M059J (cell line): ENCODE data around the gene RNF168. TPM values are rescaled to one million over a fixed set of nuclear protein-coding genes. Genes with fewer than 3 reads are reported as not detected.
A peak's percentile ranks its signal among the peaks of the same experiment; 100 is the strongest.
"Not testable (repeated sequence)": the region's sequence is repeated elsewhere in the genome, so short reads cannot be mapped to it uniquely, and the experiment has no call there.

Experiments
- DNase-seq: peaks from one replicate; pipeline ENCODE4 v3.0.0-alpha.2; 2012; ENCODE audit warnings: low read depth
- total RNA-seq: library from RNA; depleted of rRNA; stranded (reverse); fragments of >200 nt; shearing (Covaris generic); gene quantifications from 2 replicates; pipeline ENCODE4 v1.2.3, GENCODE V29; 2014

Gene RNF168
- total RNA-seq, 1 experiment from 2014 or later = 22.8 TPM

DNA sequence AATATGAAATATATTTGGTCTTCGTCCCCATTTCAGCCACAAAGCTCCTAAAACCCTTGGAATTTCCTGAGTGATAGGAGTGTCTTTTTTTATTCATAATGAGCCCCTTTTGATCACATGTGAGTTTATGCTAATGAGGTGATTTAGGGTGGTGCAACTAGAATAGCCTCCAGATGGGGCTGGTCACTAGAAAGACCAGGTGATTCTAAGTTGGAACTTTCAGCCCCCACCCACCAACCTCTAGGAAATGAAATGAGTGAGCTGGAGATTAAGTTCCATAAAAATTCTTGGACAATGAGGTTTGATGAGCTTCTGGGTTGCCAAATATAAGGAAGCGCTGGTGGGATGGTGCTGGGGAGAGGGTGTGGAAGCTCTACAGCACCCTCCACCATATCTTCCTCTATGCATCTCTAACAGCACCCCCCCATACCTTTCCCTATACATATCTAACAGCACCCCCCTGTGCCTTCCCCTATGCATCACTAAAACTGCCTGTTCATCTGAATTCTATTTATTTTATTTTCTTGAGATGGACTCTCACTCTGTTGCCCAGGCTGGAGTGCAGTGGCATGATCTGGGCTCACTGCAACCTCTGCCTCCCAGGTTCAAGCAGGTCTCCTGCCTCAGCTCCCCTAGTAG is 13.7 kb upstream of the RNF168 start:
- no peak for DNase-seq

GRCh38 chr3:196514913-196515621 is 11.5 kb upstream of the RNF168 start, which contains the start of gene SMCO1:
Gene SMCO1 (minus strand): TSS chr3:196515346. CDS start chr3:196515209, 137 bp downstream.
- no peak for DNase-seq

DNA sequence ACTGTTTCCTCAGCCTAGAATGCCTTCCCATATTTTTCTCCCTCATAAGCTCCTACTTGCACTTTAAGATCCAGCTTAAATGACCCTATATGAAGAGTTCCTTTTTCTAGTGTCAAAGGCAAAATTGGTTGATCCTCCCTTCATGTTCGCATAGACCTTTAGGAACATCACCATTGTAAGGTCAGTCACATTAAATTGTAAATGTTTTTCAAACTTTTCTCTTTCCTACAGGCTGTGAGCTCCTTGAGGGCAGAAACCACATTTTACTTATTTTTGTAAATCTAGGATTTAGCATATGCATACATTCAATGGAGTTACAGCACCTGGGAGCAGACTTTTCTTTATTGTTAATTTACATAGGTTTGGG is 10.8 kb upstream of the RNF168 start:
- DNase-seq = no peak

DNA sequence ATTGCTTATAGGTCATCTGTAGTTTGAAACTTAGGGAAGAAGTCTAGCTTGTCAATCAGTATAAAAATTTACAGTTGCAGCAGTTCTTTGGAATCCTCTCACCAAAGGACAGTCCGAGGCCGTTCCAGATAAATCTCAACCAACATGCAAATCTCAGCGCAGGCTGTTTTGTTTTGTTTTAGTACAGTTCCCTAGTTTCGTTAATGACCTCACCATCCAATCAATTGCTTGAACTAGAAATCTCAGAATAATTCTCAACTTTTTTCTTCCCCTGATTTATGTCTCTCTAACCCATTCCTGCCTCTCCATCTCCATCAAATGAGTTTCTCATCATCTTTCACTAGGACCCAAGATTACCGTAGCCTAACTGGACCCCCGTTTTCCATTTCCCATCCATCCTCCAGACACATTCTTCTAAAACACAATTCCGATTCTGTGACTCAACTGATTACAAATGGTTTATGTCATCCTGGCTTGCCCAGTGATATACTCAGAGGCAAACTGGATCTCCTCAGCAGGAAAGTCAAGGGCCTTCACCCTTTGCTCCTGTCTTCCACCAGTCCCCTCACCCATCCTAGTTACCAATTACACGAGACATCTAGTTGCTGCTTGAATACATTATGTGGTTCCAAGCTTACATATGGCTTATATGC is 10.3 kb upstream of the RNF168 start:
- DNase-seq = peak; percentile 68

DNA sequence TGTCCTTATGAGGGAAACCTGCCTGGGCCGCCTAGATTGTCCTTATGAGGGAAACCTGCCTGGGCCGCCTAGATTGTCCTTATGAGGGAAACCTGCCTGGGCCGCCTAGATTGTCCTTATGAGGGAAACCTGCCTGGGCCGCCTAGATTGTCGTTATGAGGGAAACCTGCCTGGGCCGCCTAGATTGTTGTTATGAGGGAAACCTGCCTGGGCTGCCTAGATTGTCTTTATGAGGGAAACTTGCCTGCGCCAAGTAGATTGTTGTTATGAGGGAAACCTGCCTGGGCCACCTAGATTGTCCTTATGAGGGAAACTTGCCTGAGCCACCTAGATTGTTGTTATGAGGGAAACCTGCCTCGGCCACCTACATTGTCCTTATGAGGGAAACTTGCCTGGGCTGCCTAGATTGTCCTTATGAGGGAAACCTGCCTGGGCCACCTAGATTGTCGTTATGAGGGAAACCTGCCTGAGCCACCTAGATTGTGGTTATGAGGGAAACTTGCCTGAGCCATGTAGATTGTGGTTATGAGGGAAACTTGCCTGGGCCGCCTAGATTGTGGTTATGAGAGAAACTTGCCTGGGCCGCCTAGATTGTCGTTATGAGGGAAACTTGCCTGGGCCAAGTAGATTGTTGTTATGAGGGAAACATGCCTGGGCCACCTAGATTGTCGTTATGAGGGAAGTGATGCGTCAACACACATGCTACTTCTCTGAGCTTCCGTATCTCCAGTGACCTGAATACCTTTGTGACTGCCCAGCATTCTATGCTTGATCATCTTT is 8.3 kb upstream of the RNF168 start:
- not testable (repeated sequence) for DNase-seq

- DNase-seq = not testable (repeated sequence)
These were observed 7.5 kb upstream of the RNF168 start for GRCh38 chr3:196511108-196511507.

DNA sequence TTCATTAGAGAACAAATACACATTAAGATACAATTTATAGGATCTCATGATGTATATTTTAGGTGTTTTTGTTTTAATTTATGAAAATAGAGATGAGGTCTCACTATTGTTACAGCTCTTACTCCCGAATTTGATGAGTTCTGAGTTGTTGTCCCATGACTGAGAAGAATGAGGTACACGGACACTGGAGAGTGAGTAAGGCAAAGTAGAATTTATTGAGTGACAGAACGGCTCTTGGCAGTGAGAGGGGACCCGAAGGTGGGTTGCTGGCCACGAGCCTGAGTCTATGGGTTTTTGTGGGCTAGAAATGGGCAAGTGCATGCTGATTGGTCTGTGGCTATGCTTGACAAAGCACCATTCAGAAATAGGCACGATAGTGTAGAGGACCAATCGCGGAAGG is 3.1 kb upstream of the RNF168 start:
- no peak for DNase-seq

DNA sequence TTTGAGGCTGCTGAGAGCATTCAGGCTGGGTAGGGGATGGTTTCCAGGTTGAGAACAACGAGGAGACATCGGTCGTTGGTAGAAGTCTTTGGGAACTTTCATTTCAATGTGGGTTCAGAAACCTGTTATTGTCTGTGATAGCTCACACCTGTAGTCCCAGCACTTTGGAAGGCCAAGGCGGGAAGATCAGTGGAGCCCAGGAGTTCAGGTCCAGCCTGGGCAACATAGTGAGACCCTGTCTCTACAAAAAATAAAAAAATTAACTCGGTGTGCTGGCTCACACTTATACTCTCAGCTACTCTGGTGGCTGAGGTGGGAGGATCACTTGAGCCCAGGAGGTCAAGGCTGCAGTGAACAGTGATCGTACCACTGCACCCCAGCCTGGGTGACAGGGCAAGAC is 988 bp upstream of the RNF168 start:
- DNase-seq = no peak

GRCh38 chr3:196504077-196504398 is 470 bp upstream of the RNF168 start:
- DNase-seq = not testable (repeated sequence)

DNA sequence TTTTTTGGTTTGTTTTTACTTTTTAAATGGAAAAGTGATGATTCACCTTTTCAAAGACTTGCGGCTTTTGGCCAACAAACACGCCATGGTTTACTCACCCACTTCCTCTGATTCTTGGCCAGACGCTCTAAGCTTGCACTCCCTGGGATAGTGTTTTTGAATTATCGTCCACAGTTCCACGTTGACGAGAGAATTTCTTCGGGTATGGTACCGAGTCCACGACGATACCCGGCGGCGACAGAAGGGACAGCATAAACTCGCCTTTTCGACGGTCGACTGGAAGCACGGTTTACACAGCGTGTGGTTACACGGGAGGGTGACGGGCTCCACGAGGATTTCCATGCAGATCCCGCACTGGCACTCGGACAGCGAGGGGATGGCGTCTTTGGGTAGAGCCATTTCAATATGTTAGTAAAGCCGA is 783 bp downstream of the RNF168 start:
- DNase-seq = peak; percentile 95

DNA sequence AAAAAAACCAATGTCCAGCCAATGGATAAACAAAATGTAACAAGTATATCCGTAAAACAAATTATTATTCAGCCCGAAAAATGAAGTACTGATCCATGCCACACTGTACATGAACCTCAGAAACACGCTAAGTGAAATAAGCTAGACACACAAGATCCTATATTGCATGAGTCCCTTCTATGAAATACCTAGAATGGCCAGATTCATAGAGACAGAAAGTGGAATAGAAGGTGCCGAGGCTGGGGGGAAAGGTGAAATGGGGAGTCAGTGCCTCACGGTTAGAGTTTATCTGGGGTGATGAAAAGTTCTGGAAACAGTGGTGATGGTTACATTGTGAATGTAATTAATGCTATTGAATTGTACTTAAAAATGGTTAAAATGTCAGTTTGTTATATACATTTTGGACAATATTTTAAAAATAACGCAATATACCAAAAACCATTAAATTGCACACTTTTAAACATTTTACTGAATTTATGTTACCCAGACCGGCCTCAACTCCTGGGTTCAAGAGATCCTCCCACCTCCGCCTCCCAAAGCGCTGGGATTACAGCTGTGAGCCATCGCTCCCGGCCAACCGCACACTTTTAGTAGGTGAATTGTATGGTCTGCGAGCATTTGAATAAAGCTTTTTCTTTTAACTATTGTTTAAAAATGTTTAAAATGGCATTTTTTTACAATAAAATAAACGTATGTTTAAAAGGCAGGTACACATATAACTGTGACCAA is 2.1 kb downstream of the RNF168 start:
- peak; percentile 44 for DNase-seq

DNA sequence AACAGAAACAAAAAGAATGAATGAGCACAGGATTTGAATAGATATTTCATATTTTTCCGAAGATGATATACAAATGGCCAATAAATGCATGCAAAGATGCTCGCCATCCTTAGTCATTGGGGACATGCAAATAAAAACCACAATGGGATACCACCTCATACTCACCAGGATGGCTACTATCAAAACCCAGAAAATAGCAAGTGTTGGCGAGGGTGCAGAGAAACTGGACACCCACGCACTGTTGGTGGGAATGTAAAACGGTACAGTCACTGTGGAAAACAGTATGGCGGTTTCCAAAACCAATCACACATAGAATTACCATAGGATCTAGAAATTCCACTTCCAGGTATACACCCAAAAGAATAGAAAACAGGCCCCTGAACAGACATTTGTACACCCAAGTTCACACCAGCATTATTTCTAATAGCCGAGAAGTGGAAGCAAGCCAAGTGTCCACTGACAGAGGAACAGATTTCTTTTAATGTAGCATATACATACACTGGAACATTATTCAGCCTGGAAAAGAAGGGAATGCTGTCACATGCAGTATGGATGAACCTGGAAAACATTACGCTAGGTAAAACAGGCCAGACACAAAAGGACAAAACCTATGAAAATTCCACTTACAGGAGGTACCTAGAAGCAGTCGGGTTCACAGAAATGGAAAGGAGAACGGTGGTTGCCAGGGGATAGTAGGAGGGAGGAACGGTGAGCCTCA is 3.6 kb downstream of the RNF168 start:
- no peak for DNase-seq

- no peak for DNase-seq
These were observed 4.5 kb downstream of the RNF168 start for GRCh38 chr3:196499061-196499460.

DNA sequence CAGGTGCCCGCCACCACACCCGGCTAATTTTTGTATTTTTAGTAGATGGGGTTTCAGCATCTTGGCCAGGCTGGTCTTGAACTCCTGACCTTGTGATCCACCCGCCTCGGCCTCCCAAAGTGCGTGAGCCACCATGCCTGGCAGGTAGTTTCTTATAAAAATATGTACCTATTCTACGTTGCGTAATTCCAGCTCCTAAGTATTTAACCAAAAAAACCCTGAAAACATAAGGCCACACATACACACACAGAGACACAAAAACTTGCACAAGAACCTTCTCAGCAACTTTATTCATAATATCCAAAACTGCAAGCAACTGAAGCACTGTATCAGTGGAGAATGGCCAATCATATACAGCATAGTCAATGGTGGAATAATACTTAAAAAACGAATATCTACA is 5.3 kb downstream of the RNF168 start:
- no peak for DNase-seq

DNA sequence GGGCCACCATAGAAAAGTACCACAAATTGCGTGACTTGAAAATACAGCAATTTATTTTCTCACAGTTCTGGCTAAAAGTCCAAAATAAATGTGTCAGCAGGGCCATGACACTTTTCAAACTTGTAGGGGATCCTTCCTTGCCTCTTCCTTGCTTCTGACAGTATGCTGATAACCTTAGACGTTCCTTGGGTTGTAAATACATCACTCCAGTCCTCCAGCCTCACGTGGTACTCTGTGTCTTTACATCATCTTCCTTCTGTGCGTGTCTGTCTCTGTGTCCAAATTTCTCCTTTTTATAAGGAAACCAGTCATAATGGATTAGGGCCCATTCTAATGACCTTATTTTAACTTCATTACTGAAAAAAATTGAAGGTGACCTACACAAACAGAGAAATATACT is 7.4 kb downstream of the RNF168 start:
- DNase-seq = no peak

DNA sequence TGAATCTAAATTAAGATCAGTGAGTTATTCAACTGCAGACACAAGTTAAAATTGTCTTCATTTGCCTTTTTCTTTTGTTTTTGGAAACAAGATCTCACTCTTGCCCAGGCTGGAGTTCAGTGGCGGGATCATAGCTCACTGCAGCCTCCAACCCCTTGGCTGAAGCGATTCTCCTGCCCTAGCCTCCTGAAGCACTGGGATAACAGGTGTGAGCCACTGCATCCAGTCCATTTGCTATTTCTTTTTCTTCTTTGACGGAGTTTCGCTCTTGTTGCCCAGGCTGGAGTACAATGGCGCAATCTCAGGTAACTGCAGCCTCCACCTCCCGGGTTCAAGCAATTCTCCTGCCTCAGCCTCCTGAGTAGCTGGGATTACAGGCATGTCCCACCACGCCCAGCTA is 10.3 kb downstream of the RNF168 start:
- DNase-seq = no peak

DNA sequence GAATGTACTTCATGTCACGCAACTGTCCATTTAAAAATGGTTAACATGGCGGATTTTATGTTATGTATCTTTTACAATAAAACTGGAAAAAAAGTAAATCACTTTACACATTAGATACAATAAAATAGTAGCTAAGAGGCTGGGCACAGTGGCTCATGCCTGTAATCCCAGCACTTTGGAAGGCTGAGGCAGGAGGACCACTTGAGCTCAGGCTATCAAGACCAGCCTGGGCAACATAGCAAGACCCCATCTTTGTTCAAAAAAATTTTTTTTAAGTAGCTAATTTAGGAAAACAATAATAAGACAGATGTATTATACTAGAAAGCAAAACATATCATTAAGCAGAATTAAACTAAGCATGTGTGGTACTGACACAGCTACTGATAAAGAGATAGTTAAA is 11.5 kb downstream of the RNF168 start:
- DNase-seq = no peak

DNA sequence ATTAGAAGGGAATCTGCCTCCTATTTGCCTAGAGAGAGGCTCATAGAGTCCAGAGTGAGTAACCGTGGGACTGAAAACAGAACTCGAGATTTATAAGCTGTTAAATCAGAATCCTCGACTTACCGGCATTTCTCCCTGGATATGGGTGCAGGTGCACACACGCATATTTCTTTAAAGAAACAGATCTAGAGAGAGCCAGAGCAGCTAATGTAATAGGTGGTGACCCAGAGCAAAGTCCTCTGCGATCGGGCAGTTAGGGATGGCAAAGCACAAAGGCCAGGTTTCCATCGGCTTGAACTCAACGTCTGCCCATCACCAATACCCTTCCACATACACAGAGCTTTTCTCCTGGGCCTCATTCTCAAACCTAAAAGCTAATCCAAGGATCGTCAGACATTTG is 13.8 kb downstream of the RNF168 start:
- no peak for DNase-seq

DNA sequence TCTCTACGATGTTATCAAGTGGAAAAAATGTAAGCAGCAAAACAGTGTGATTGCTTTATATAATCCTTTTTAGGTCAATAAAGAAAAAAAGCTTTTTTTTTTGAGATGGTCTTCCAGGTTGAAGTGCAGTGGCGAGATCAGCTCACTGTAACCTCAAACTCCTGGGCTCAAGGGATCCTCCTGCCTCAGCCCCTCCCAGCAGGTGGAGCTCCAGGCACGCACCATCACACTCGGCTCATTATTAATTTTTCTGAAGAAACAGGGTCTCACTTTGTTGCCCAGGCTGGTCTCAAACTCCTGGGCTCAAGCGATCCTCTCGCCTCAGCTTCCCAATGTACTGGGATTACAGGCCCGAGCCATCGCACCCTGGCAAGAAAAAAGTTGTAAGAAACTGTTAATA is 17.3 kb downstream of the RNF168 start:
- DNase-seq = no peak

DNA sequence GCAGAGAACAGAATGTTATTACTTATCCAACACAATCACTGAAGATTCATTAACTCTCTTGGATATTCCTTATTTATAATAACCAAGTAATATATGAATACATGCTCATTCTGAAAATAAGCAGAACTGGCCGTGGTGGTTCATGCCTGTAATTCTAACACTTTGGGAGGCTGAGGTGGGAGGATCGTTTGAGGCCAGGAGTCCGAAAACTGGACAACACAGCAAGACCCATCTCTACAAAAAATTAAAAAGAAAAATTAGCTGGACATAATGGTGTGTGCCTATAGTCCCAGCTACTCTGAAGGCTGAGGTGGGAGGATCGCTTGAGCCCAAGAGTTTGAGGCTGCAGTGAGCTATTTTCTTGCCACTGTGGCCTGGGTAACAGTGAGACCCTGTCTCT is 25.9 kb downstream of the RNF168 start:
- no peak for DNase-seq

DNA sequence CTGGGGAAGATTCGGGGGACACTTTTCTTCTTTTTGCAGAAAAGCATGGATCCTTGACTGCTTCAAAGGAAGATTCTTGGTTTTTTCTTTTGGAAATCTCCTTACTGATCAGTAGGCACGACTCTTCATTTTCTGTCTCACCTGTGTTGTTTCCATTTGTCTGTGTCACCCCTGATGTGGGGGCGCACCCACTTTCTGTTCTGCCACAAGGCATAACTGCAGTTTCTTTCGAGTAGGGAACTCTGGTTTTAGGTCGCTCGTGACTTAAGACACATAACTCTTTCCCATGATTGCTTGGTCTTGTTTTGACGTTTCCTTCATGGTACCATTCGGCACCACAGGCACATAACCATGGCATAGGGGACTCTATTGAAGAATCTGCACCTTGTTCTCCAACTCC is 31.3 kb downstream of the RNF168 start:
- no peak for DNase-seq
